Neutrophil (primary cell): ENCODE data around the gene HDAC2.

ENCODE experiments used
- H3K27ac ChIP-seq: fragments of 200-600 bp; sonication (generic); 2 replicates; pipeline ENCODE4 v1.5.1; 2016; ENCODE audit warnings: mild to moderate bottlenecking, moderate library complexity
- H3K27me3 ChIP-seq: fragments of 200-600 bp; sonication (generic); 2 replicates; pipeline ENCODE4 v1.6.0; 2016; ENCODE audit warnings: mild to moderate bottlenecking
- H3K36me3 ChIP-seq: fragments of 200-600 bp; sonication (generic); 2 replicates; pipeline ENCODE4 v1.5.1; 2017
- H3K4me1 ChIP-seq, 2 experiments: fragments of 200-600 bp in 1 of 2; sonication (generic) in 1 of 2; 1 replicate in 1 of 2; 2 replicates in 1 of 2; pipeline versions ENCODE4 v1.5.1 to v1.6.1; 2013 to 2016; ENCODE audit warnings: low read depth in 1 of 2, low read length in 1 of 2, mild to moderate bottlenecking in 1 of 2, moderate library complexity in 1 of 2; ENCODE audit not compliant: control insufficient read depth in 1 of 2, insufficient read depth in 1 of 2
- H3K4me3 ChIP-seq, 2 experiments: fragments of 200-600 bp in 1 of 2; sonication (generic) in 1 of 2; 1 replicate in 1 of 2; 2 replicates in 1 of 2; pipeline ENCODE4 v1.5.1; 2013 to 2016; ENCODE audit warnings: low read depth in 1 of 2, low read length in 1 of 2, mild to moderate bottlenecking in 1 of 2, moderate library complexity in 1 of 2
- H3K9me3 ChIP-seq: fragments of 200-600 bp; sonication (generic); 2 replicates; pipeline ENCODE4 v1.5.1; 2016
- CTCF ChIP-seq: fragments of 200-600 bp; sonication (generic); IDR thresholded peaks from 2 replicates; pipeline ENCODE4 v1.5.1; 2016; ENCODE audit warnings: antibody characterized with exemption

Gene HDAC2

GRCh38 chr6:114008331-114008730 is 37.4 kb upstream of the HDAC2 start:
- Histone ChIP-seq H3K27ac (no peak overlapping the region), H3K4me1 (no peaks in the 10 kb centered on the region), H3K4me3 (no peak overlapping the region), H3K36me3 (no peaks in the 10 kb centered on the region), H3K27me3 (no peaks in the 10 kb centered on the region), H3K9me3 (no peaks in the 10 kb centered on the region)
- no peak for TF ChIP-seq CTCF

- Histone ChIP-seq H3K27me3 (no peaks in the 10 kb centered on the region), H3K4me1 (no peaks in the 10 kb centered on the region), H3K27ac (no peak overlapping the region), H3K36me3 (no peaks in the 10 kb centered on the region), H3K9me3 (no peaks in the 10 kb centered on the region), H3K4me3 (no peak overlapping the region)
- TF ChIP-seq CTCF: no peak
Observed at GRCh38 chr6:114007516-114007915, 36.6 kb upstream of the HDAC2 start.

- no peaks in the 10 kb centered on the region for H3K27me3 ChIP-seq
- H3K4me1 ChIP-seq: no peaks in the 10 kb centered on the region
- H3K36me3 ChIP-seq: no peaks in the 10 kb centered on the region
- H3K9me3 ChIP-seq: no peaks in the 10 kb centered on the region
- no peak for TF ChIP-seq CTCF
- H3K27ac ChIP-seq: no peak overlapping the region
- no peak overlapping the region for H3K4me3 ChIP-seq
Observed at GRCh38 chr6:114001354-114001753, 30.4 kb upstream of the HDAC2 start.

- Histone ChIP-seq H3K9me3 (no peaks in the 10 kb centered on the region), H3K36me3 (no peaks in the 10 kb centered on the region), H3K27ac (no peak overlapping the region), H3K4me3 (no peak overlapping the region), H3K4me1 (no peaks in the 10 kb centered on the region), H3K27me3 (no peaks in the 10 kb centered on the region)
- no peak for TF ChIP-seq CTCF
Observed at GRCh38 chr6:114000069-114000468, 29.1 kb upstream of the HDAC2 start.

- no peaks in the 10 kb centered on the region for H3K36me3 ChIP-seq
- H3K4me1 ChIP-seq: no peaks in the 10 kb centered on the region
- TF ChIP-seq CTCF: no peak
- no peaks in the 10 kb centered on the region for H3K9me3 ChIP-seq
- H3K27me3 ChIP-seq: no peaks in the 10 kb centered on the region
- no peak overlapping the region for H3K4me3 ChIP-seq
- H3K27ac ChIP-seq: no peak overlapping the region
Observed at GRCh38 chr6:113999284-113999683, 28.3 kb upstream of the HDAC2 start.

- Histone ChIP-seq H3K4me3 (no peak overlapping the region), H3K27ac (no peak overlapping the region), H3K4me1 (no peaks in the 10 kb centered on the region), H3K9me3 (no peaks in the 10 kb centered on the region), H3K36me3 (no peaks in the 10 kb centered on the region), H3K27me3 (no peaks in the 10 kb centered on the region)
- TF ChIP-seq CTCF: no peak
Observed at GRCh38 chr6:113998811-113999210, 27.9 kb upstream of the HDAC2 start.
